Liver (tissue), 9 donors: ENCODE measurements around the gene CIAO3. TPM values are rescaled to one million over a fixed set of nuclear protein-coding genes. Genes with fewer than 3 reads are reported as not detected.

Experiments used
- DNase-seq: peaks from one replicate; pipeline ENCODE4 v3.0.0-alpha.2; 2017; ENCODE audit warnings: low spot score
- H3K27ac ChIP-seq, 2 donors: one replicate each; pipeline ENCODE4 v1.7.0; 2013; ENCODE audit warnings: inconsistent platforms in 2 of 2, low read length in 2 of 2, control low read depth in 1 of 2, low read depth in 1 of 2, mild to moderate bottlenecking in 1 of 2
- H3K27me3 ChIP-seq, 4 donors: one replicate each; pipeline versions ENCODE4 v1.6.1 to v1.7.0; 2013; ENCODE audit warnings: low read length in 3 of 4, inconsistent platforms in 1 of 4, mild to moderate bottlenecking in 1 of 4, moderate library complexity in 1 of 4; ENCODE audit not compliant: control insufficient read depth in 4 of 4, insufficient read depth in 4 of 4
- H3K36me3 ChIP-seq, 4 donors: one replicate each; pipeline versions ENCODE4 v1.6.1 to v1.7.0; 2013; ENCODE audit warnings: low read length in 3 of 4, mild to moderate bottlenecking in 3 of 4, low read depth in 1 of 4, moderate library complexity in 1 of 4; ENCODE audit not compliant: control insufficient read depth in 4 of 4, insufficient read depth in 3 of 4
- H3K4me1 ChIP-seq, 4 donors: one replicate each; pipeline versions ENCODE4 v1.6.1 to v1.7.0; 2013; ENCODE audit warnings: low read length in 3 of 4, mild to moderate bottlenecking in 3 of 4, moderate library complexity in 1 of 4; ENCODE audit not compliant: control insufficient read depth in 4 of 4, insufficient read depth in 4 of 4
- H3K4me3 ChIP-seq, 3 donors: one replicate each; pipeline versions ENCODE4 v1.6.1 to v1.7.0; 2013; ENCODE audit warnings: low read length in 3 of 3, control low read depth in 1 of 3, low read depth in 1 of 3, mild to moderate bottlenecking in 1 of 3
- H3K9ac ChIP-seq, 2 donors: one replicate each; pipeline ENCODE4 v1.7.0; 2013; ENCODE audit warnings: low read length in 2 of 2, mild to moderate bottlenecking in 2 of 2, moderate library complexity in 2 of 2, control low read depth in 1 of 2, low read depth in 1 of 2
- H3K9me3 ChIP-seq, 4 donors: one replicate each; pipeline versions ENCODE4 v1.6.1 to v1.7.0; 2013; ENCODE audit warnings: low read length in 3 of 4; ENCODE audit not compliant: control insufficient read depth in 4 of 4
- CTCF ChIP-seq: fragments of 150-350 bp; IDR thresholded peaks from 2 replicates; pipeline ENCODE4 v1.5.1; 2017; ENCODE audit warnings: improper control_type of control experiment, low read depth, low read length; ENCODE audit not compliant: missing input control
- EGR1 ChIP-seq, 2 donors: IDR thresholded peaks; 2 replicates each; pipeline ENCODE4 v1.6.1; 2016 to 2018; ENCODE audit warnings: antibody characterized with exemption in 2 of 2, low read depth in 2 of 2
- FOXA1 ChIP-seq: IDR thresholded peaks from 2 replicates; pipeline ENCODE4 v1.6.1; 2016; ENCODE audit warnings: antibody characterized with exemption
- FOXA2 ChIP-seq: IDR thresholded peaks from 2 replicates; pipeline ENCODE4 v1.6.1; 2016; ENCODE audit warnings: antibody characterized with exemption
- GABPA ChIP-seq, 2 donors: IDR thresholded peaks in 1 of 2; conservative IDR thresholded peaks in 1 of 2; 2 replicates each; pipeline ENCODE4 v1.6.1; 2016; ENCODE audit warnings: antibody characterized with exemption in 2 of 2, mild to moderate bottlenecking in 1 of 2, moderate library complexity in 1 of 2
- HNF4A ChIP-seq, 2 donors: conservative IDR thresholded peaks; 2 replicates each; pipeline ENCODE4 v1.6.1; 2016; ENCODE audit warnings: antibody characterized with exemption in 2 of 2, mild to moderate bottlenecking in 2 of 2
- HNF4G ChIP-seq: IDR thresholded peaks from 2 replicates; pipeline ENCODE4 v1.6.1; 2016; ENCODE audit warnings: antibody characterized with exemption
- JUND ChIP-seq, 2 donors: IDR thresholded peaks; 2 replicates each; pipeline ENCODE4 v1.6.1; 2016; ENCODE audit warnings: antibody characterized with exemption in 2 of 2
- MAX ChIP-seq: IDR thresholded peaks from 2 replicates; pipeline ENCODE4 v1.6.1; 2016; ENCODE audit warnings: antibody characterized with exemption
- NR2F2 ChIP-seq: IDR thresholded peaks from 2 replicates; pipeline ENCODE4 v1.6.1; 2016; ENCODE audit warnings: antibody characterized with exemption
- RAD21 ChIP-seq, 2 donors: IDR thresholded peaks; 2 replicates each; pipeline ENCODE4 v1.6.1; 2016; ENCODE audit warnings: antibody characterized with exemption in 2 of 2, mild to moderate bottlenecking in 2 of 2
- REST ChIP-seq: IDR thresholded peaks from 2 replicates; pipeline ENCODE4 v1.6.1; 2016; ENCODE audit warnings: antibody characterized with exemption, mild to moderate bottlenecking
- RXRA ChIP-seq, 2 donors: IDR thresholded peaks; 2 replicates each; pipeline ENCODE4 v1.6.1; 2017 to 2018; ENCODE audit warnings: antibody characterized with exemption in 2 of 2, mild to moderate bottlenecking in 1 of 2
- SP1 ChIP-seq: IDR thresholded peaks from 2 replicates; pipeline ENCODE4 v1.6.1; 2018; ENCODE audit warnings: antibody characterized with exemption, mild to moderate bottlenecking
- TAF1 ChIP-seq: conservative IDR thresholded peaks from 2 replicates; pipeline ENCODE4 v1.6.1; 2016; ENCODE audit warnings: antibody characterized with exemption, mild to moderate bottlenecking
- YY1 ChIP-seq: IDR thresholded peaks from 2 replicates; pipeline ENCODE4 v1.6.1; 2016; ENCODE audit warnings: antibody characterized with exemption, mild to moderate bottlenecking
- ZBTB33 ChIP-seq: IDR thresholded peaks from 2 replicates; pipeline ENCODE4 v1.6.1; 2016; ENCODE audit warnings: antibody characterized with exemption
- WGBS: extraction: QIAGEN DNeasy Blood & Tissue Kit; methylation state at CpG from one replicate; pipeline ENCODE4 v1.1.7; 2013; 5-methylcytosine and 5-hydroxymethylcytosine counted together
- polyA plus RNA-seq, 2 donors: library from polyadenylated mRNA; stranded (reverse) in 1 of 2; unstranded in 1 of 2; fragments of 200-250 nt in 1 of 2; fragments of >200 nt in 1 of 2; fragmentation: Nextera tagmentation in 1 of 2; extraction: Ambion mirVana in 1 of 2; gene quantifications; one replicate each; pipeline versions ENCODE4 v1.2.1 to v1.2.3, GENCODE V29; 2013 to 2015
- total RNA-seq, 2 donors: library from RNA; depleted of rRNA; stranded (reverse); fragments of >200 nt; gene quantifications; one replicate each; pipeline ENCODE4 v1.2.3, GENCODE V29; 2014
- TF ChIP-seq, protein P1 (sequence below): IDR thresholded peaks from 2 replicates; pipeline ENCODE4 v1.6.1; 2016; ENCODE audit warnings: antibody characterized with exemption
- donor health status: healthy.
- donor health status: healthy.
- donor health status: healthy.
- donor health status: healthy.
- donor health status: healthy.

Gene CIAO3
- total and polyA plus RNA-seq, 4 donors: 13.2 to 24.3 (median 16.5) TPM

DNA sequence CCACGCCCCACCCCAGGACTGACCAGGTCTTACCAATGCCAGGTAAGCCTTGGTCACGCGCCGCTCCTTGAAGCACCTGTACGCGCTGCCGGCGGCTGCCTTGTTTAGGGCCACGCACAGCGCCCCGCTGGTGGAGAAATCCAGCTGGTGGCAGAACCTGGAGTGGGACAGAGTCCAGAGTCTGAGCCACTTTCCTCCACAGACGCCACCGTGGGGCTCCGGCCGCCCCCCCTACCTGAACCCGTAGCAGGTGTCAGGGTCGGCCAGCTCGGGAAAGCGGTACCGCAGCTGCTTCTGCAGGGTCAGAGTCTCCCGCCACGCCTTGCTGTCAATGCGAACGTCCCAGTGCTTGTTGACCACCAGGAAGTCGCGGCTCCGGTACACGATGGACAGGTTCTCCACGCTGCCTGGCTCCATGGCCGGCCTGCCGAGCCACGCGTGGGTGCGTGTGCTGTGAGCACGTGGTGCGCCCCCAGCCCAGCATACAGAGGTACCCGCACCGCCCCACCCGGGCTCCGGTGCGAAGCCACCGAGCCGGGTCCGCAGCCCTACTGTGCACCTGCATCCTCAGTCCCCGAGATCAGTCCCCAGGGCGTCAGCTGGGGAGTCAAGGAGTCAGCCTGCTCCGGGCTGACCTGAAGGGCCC, 46.6 kb upstream of the CIAO3 start:
- TF ChIP-seq RXRA (IDR thresholded peaks at IDR 0.05) (no peak), CTCF (no peak), SP1 (no peak), RAD21 (IDR thresholded peaks at IDR 0.05) (no peak), MAX (no peak), TAF1 (no peak), EGR1 (IDR thresholded peaks at IDR 0.05; ENCODE audit: low read depth in 2 of 2) (no peak), REST (no peak), FOXA1 (no peak), GABPA (IDR thresholded peaks at IDR 0.05 in 1 of 2, conservative IDR thresholded peaks at IDR 0.05 in 1 of 2) (no peak), HNF4A (conservative IDR thresholded peaks at IDR 0.05) (no peak), FOXA2 (no peak), NR2F2 (no peak), JUND (IDR thresholded peaks at IDR 0.05) (no peak), HNF4G (no peak), ZBTB33 (no peak), YY1 (no peak)
- TF ChIP-seq, protein P1, sequence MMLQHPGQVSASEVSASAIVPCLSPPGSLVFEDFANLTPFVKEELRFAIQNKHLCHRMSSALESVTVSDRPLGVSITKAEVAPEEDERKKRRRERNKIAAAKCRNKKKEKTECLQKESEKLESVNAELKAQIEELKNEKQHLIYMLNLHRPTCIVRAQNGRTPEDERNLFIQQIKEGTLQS: no peak
- H3K27me3 ChIP-seq: no peaks in the 10 kb centered on the region
- peak overlapping the region; percentile 59 to 71 for H3K9ac ChIP-seq
- no peak for DNase-seq
- peaks cover 6 to 21% (median 18%) of the 10 kb centered on the region in 4 donors for H3K4me1 ChIP-seq
- no peaks in the 10 kb centered on the region for H3K9me3 ChIP-seq
- no peak overlapping the region for H3K27ac ChIP-seq
- H3K4me3 ChIP-seq: peak overlapping the region; percentile 81 to 97 (median 92)
- WGBS: 31% methylated on average over 47 of the region's 47 CpGs
- peaks cover 0 to 3% (median 0%) of the 10 kb centered on the region in 4 donors for H3K36me3 ChIP-seq
